SK-N-SH treated with all-trans-retinoic acid at 6 μM for 48 hours (cell line): ENCODE results near the gene TBR1.

Experiments
- ATAC-seq: fragments of 200-7000 bp; cut with Tn5 transposase; 3 replicates; pipeline ENCODE4 v1.9.1; 2020; ENCODE audit warnings: mild to moderate bottlenecking, moderate library complexity
- ARNTL ChIP-seq: fragments of 450-650 bp; formaldehyde crosslinking; IDR thresholded peaks from 2 replicates; pipeline ENCODE4 v1.5.0; 2020; ENCODE audit warnings: low read depth, mild to moderate bottlenecking, moderate library complexity, borderline replicate concordance
- CSDC2 ChIP-seq: fragments of 250-450 bp; sonication (Bioruptor Pico); IDR thresholded peaks from 2 replicates; pipeline ENCODE4 v1.5.0; 2020; ENCODE audit warnings: mild to moderate bottlenecking, moderate library complexity
- ESRRG ChIP-seq: fragments of 250-450 bp; sonication (Bioruptor Pico); IDR thresholded peaks from 2 replicates; pipeline ENCODE4 v1.6.1; 2021; ENCODE audit warnings: mild to moderate bottlenecking
- GLIS3 ChIP-seq: fragments of 250-450 bp; sonication (Bioruptor Pico); IDR thresholded peaks from 2 replicates; pipeline ENCODE4 v1.5.0; 2020; ENCODE audit warnings: mild to moderate bottlenecking, moderate library complexity
- ISL1 ChIP-seq: fragments of 250-450 bp; sonication (Bioruptor Pico); IDR thresholded peaks from 2 replicates; pipeline ENCODE4 v2.1.2; 2022; ENCODE audit warnings: mild to moderate bottlenecking, moderate library complexity
- OSR1 ChIP-seq: fragments of 250-450 bp; sonication (Bioruptor Pico); IDR thresholded peaks from 2 replicates; pipeline ENCODE4 v1.8.0; 2022; ENCODE audit warnings: moderate library complexity, mild to moderate bottlenecking, inconsistent platforms
- POU6F1 ChIP-seq: fragments of 250-450 bp; sonication (Bioruptor Pico); IDR thresholded peaks from 2 replicates; pipeline ENCODE4 v1.8.0; 2021; ENCODE audit warnings: low read depth, mild to moderate bottlenecking, moderate library complexity, borderline replicate concordance
- PPARA ChIP-seq: fragments of 250-450 bp; sonication (Bioruptor Pico); IDR thresholded peaks from 2 replicates; pipeline ENCODE4 v1.5.0; 2020; ENCODE audit warnings: mild to moderate bottlenecking, borderline replicate concordance
- RARB ChIP-seq: fragments of 250-450 bp; sonication (Bioruptor Pico); IDR thresholded peaks from 2 replicates; pipeline ENCODE4 v1.8.0; 2021; ENCODE audit warnings: mild to moderate bottlenecking, moderate library complexity
- SNAI2 ChIP-seq: fragments of 250-450 bp; sonication (Bioruptor Pico); IDR thresholded peaks from 2 replicates; pipeline ENCODE4 v1.5.0; 2020; ENCODE audit warnings: mild to moderate bottlenecking, moderate library complexity
- TCF4 ChIP-seq: fragments of 250-450 bp; sonication (Bioruptor Pico); IDR thresholded peaks from 2 replicates; pipeline ENCODE4 v1.8.0; 2021; ENCODE audit warnings: mild to moderate bottlenecking, moderate library complexity, borderline replicate concordance
- TOX ChIP-seq: fragments of 250-450 bp; sonication (Bioruptor Pico); IDR thresholded peaks from 2 replicates; pipeline ENCODE4 v1.8.0; 2021; ENCODE audit warnings: mild to moderate bottlenecking, moderate library complexity, borderline replicate concordance
- ZC3H10 ChIP-seq: fragments of 250-450 bp; sonication (Bioruptor Pico); IDR thresholded peaks from 2 replicates; pipeline ENCODE4 v1.5.1; 2021; ENCODE audit warnings: mild to moderate bottlenecking, moderate library complexity
- ZFP3 ChIP-seq: fragments of 250-450 bp; sonication (Bioruptor Pico); IDR thresholded peaks from 2 replicates; pipeline ENCODE4 v1.5.0; 2020; ENCODE audit warnings: mild to moderate bottlenecking, moderate library complexity
- ZFP30 ChIP-seq: fragments of 450-650 bp; formaldehyde crosslinking; IDR thresholded peaks from 2 replicates; pipeline ENCODE4 v1.5.0; 2022; ENCODE audit warnings: mild to moderate bottlenecking, moderate library complexity
- ZNF565 ChIP-seq: fragments of 450-650 bp; formaldehyde crosslinking; conservative IDR thresholded peaks from 2 replicates; pipeline ENCODE4 v1.5.0; 2020; ENCODE audit warnings: low read depth, mild to moderate bottlenecking, moderate library complexity
- ZNF70 ChIP-seq: fragments of 450-650 bp; formaldehyde crosslinking; IDR thresholded peaks from 2 replicates; pipeline ENCODE4 v1.5.0; 2020; ENCODE audit warnings: mild to moderate bottlenecking, moderate library complexity
- ZNF8 ChIP-seq: fragments of 450-650 bp; formaldehyde crosslinking; IDR thresholded peaks from 2 replicates; pipeline ENCODE4 v1.5.0; 2020; ENCODE audit warnings: mild to moderate bottlenecking, moderate library complexity
- TF ChIP-seq, protein P1 (sequence below): fragments of 250-450 bp; sonication (Bioruptor Pico); IDR thresholded peaks from 2 replicates; pipeline ENCODE4 v1.8.0; 2020; ENCODE audit warnings: mild to moderate bottlenecking, moderate library complexity, borderline replicate concordance
- TF ChIP-seq, protein P2 (sequence below): fragments of 250-450 bp; sonication (Bioruptor Pico); IDR thresholded peaks from 2 replicates; pipeline ENCODE4 v1.5.0; 2020; ENCODE audit warnings: mild to moderate bottlenecking, moderate library complexity
- TF ChIP-seq, protein P3 (sequence below): fragments of 250-450 bp; sonication (Bioruptor Pico); IDR thresholded peaks from 2 replicates; pipeline ENCODE4 v1.5.1; 2021; ENCODE audit warnings: mild to moderate bottlenecking, moderate library complexity
- TF ChIP-seq, protein P4 (sequence below): fragments of 250-450 bp; sonication (Bioruptor Pico); IDR thresholded peaks from 2 replicates; pipeline ENCODE4 v1.5.1; 2020; ENCODE audit warnings: low read depth, mild to moderate bottlenecking, moderate library complexity

Gene TBR1

GRCh38 chr2:161402297-161402696 is 13.8 kb upstream of the TBR1 start:
- no peak for TF ChIP-seq ZNF70
- TF ChIP-seq ZNF8 (CRISPR knock-in tag), result no peak
- TF ChIP-seq PPARA, result no peak
- TF ChIP-seq, protein P1, sequence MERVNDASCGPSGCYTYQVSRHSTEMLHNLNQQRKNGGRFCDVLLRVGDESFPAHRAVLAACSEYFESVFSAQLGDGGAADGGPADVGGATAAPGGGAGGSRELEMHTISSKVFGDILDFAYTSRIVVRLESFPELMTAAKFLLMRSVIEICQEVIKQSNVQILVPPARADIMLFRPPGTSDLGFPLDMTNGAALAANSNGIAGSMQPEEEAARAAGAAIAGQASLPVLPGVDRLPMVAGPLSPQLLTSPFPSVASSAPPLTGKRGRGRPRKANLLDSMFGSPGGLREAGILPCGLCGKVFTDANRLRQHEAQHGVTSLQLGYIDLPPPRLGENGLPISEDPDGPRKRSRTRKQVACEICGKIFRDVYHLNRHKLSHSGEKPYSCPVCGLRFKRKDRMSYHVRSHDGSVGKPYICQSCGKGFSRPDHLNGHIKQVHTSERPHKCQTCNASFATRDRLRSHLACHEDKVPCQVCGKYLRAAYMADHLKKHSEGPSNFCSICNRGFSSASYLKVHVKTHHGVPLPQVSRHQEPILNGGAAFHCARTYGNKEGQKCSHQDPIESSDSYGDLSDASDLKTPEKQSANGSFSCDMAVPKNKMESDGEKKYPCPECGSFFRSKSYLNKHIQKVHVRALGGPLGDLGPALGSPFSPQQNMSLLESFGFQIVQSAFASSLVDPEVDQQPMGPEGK (CRISPR knock-in tag), result no peak
- TF ChIP-seq ZC3H10 (CRISPR knock-in tag), result no peak
- no peak for TF ChIP-seq ZFP30 (CRISPR knock-in tag)
- TF ChIP-seq SNAI2 (CRISPR knock-in tag), result no peak
- no peak for ATAC-seq

GRCh38 chr2:161406316-161406715 is 9.8 kb upstream of the TBR1 start:
- ATAC-seq, result no peak
- TF ChIP-seq RARB (CRISPR knock-in tag) (no peak), ZNF565 (CRISPR knock-in tag) (no peak), CSDC2 (CRISPR knock-in tag) (no peak), ZNF8 (CRISPR knock-in tag) (no peak), SNAI2 (CRISPR knock-in tag) (no peak)

GRCh38 chr2:161407597-161407996 is 8.5 kb upstream of the TBR1 start:
- no peak for ATAC-seq
- TF ChIP-seq RARB (CRISPR knock-in tag) (no peak), ZFP30 (CRISPR knock-in tag) (no peak), ZNF70 (no peak), CSDC2 (CRISPR knock-in tag) (no peak)
- TF ChIP-seq, protein P2, sequence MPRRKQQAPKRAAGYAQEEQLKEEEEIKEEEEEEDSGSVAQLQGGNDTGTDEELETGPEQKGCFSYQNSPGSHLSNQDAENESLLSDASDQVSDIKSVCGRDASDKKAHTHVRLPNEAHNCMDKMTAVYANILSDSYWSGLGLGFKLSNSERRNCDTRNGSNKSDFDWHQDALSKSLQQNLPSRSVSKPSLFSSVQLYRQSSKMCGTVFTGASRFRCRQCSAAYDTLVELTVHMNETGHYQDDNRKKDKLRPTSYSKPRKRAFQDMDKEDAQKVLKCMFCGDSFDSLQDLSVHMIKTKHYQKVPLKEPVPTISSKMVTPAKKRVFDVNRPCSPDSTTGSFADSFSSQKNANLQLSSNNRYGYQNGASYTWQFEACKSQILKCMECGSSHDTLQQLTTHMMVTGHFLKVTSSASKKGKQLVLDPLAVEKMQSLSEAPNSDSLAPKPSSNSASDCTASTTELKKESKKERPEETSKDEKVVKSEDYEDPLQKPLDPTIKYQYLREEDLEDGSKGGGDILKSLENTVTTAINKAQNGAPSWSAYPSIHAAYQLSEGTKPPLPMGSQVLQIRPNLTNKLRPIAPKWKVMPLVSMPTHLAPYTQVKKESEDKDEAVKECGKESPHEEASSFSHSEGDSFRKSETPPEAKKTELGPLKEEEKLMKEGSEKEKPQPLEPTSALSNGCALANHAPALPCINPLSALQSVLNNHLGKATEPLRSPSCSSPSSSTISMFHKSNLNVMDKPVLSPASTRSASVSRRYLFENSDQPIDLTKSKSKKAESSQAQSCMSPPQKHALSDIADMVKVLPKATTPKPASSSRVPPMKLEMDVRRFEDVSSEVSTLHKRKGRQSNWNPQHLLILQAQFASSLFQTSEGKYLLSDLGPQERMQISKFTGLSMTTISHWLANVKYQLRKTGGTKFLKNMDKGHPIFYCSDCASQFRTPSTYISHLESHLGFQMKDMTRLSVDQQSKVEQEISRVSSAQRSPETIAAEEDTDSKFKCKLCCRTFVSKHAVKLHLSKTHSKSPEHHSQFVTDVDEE (CRISPR knock-in tag), result no peak

- ATAC-seq, result no peak
These were observed 6.7 kb upstream of the TBR1 start for GRCh38 chr2:161409308-161409907.

GRCh38 chr2:161412346-161412745 is 3.8 kb upstream of the TBR1 start:
- ATAC-seq, result no peak
- TF ChIP-seq ISL1 (CRISPR knock-in tag) (no peak), PPARA (no peak), SNAI2 (CRISPR knock-in tag) (no peak), ZFP30 (CRISPR knock-in tag) (no peak), RARB (CRISPR knock-in tag) (no peak), POU6F1 (CRISPR knock-in tag) (no peak), GLIS3 (CRISPR knock-in tag) (no peak), ZNF8 (CRISPR knock-in tag) (no peak), ARNTL (CRISPR knock-in tag) (no peak), CSDC2 (CRISPR knock-in tag) (no peak), TCF4 (CRISPR knock-in tag) (no peak)
- TF ChIP-seq, protein P3, sequence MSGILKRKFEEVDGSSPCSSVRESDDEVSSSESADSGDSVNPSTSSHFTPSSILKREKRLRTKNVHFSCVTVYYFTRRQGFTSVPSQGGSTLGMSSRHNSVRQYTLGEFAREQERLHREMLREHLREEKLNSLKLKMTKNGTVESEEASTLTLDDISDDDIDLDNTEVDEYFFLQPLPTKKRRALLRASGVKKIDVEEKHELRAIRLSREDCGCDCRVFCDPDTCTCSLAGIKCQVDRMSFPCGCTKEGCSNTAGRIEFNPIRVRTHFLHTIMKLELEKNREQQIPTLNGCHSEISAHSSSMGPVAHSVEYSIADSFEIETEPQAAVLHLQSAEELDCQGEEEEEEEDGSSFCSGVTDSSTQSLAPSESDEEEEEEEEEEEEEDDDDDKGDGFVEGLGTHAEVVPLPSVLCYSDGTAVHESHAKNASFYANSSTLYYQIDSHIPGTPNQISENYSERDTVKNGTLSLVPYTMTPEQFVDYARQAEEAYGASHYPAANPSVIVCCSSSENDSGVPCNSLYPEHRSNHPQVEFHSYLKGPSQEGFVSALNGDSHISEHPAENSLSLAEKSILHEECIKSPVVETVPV (CRISPR knock-in tag), result no peak
- TF ChIP-seq, protein P4, sequence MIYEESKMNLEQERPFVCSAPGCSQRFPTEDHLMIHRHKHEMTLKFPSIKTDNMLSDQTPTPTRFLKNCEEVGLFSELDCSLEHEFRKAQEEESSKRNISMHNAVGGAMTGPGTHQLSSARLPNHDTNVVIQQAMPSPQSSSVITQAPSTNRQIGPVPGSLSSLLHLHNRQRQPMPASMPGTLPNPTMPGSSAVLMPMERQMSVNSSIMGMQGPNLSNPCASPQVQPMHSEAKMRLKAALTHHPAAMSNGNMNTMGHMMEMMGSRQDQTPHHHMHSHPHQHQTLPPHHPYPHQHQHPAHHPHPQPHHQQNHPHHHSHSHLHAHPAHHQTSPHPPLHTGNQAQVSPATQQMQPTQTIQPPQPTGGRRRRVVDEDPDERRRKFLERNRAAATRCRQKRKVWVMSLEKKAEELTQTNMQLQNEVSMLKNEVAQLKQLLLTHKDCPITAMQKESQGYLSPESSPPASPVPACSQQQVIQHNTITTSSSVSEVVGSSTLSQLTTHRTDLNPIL (CRISPR knock-in tag), result no peak

More at GRCh38 chr2:161409308-161409907, 6.7 kb upstream of the TBR1 start:
- TF ChIP-seq GLIS3 (CRISPR knock-in tag) (no peak), ESRRG (CRISPR knock-in tag) (no peak), PPARA (no peak), ZNF8 (CRISPR knock-in tag) (no peak), ZNF565 (CRISPR knock-in tag) (no peak), OSR1 (CRISPR knock-in tag) (no peak), TOX (CRISPR knock-in tag) (no peak), ZFP3 (CRISPR knock-in tag) (no peak), ISL1 (CRISPR knock-in tag) (no peak), ZNF70 (no peak), ZC3H10 (CRISPR knock-in tag) (no peak)
- TF ChIP-seq, protein P3 (CRISPR knock-in tag), result no peak
